ENCODE data around the gene WDR86.

DNA sequence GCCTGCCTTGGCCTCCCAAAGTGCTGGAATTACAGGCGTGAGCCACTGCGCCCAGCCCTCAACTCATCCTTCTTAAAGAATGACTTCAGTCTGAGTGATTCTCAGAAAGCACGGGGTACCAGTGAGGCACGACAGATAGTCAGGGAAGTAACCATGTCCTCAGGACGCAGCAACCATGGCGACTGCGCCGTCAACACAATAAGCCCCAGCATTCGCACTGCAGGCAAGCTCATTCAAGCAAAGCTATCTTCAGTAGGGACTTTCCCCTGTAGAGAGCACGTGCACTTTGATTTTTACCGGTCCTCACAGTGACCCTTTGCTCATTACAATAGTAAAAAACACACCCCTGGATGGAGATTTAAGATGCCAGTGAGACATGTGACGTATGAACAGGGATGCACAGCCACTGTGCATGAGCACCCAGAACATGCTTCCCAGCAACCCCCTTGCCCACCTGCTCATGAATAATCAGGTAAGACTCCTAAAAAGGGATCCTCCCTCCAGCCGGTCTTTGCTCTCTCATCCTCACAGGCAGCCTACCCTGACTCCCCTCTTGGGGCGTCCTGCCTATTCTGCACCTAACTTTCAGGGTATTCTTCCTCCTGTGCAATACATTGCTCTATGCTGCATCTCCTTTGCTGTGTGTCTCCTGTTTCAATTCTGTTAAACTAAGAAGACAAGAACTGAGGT is 9.1 kb downstream of the WDR86 start:
- TF ChIP-seq, protein P1, sequence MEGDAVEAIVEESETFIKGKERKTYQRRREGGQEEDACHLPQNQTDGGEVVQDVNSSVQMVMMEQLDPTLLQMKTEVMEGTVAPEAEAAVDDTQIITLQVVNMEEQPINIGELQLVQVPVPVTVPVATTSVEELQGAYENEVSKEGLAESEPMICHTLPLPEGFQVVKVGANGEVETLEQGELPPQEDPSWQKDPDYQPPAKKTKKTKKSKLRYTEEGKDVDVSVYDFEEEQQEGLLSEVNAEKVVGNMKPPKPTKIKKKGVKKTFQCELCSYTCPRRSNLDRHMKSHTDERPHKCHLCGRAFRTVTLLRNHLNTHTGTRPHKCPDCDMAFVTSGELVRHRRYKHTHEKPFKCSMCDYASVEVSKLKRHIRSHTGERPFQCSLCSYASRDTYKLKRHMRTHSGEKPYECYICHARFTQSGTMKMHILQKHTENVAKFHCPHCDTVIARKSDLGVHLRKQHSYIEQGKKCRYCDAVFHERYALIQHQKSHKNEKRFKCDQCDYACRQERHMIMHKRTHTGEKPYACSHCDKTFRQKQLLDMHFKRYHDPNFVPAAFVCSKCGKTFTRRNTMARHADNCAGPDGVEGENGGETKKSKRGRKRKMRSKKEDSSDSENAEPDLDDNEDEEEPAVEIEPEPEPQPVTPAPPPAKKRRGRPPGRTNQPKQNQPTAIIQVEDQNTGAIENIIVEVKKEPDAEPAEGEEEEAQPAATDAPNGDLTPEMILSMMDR (conservative IDR thresholded peaks at IDR 0.05; ENCODE audit: low read length), result no peak
- no peak for TF ChIP-seq EZH2phosphoT487 (IDR thresholded peaks at IDR 0.05; ENCODE audit: borderline replicate concordance)
